ENCODE results near the gene SYNGR1. TPM values are rescaled to one million over a fixed set of nuclear protein-coding genes. Genes with fewer than 3 reads are reported as not detected.

SYNGR1 gene
- total and polyA plus RNA-seq, 2 experiments from 2014 or later = 30.9 to 37.0 TPM

DNA sequence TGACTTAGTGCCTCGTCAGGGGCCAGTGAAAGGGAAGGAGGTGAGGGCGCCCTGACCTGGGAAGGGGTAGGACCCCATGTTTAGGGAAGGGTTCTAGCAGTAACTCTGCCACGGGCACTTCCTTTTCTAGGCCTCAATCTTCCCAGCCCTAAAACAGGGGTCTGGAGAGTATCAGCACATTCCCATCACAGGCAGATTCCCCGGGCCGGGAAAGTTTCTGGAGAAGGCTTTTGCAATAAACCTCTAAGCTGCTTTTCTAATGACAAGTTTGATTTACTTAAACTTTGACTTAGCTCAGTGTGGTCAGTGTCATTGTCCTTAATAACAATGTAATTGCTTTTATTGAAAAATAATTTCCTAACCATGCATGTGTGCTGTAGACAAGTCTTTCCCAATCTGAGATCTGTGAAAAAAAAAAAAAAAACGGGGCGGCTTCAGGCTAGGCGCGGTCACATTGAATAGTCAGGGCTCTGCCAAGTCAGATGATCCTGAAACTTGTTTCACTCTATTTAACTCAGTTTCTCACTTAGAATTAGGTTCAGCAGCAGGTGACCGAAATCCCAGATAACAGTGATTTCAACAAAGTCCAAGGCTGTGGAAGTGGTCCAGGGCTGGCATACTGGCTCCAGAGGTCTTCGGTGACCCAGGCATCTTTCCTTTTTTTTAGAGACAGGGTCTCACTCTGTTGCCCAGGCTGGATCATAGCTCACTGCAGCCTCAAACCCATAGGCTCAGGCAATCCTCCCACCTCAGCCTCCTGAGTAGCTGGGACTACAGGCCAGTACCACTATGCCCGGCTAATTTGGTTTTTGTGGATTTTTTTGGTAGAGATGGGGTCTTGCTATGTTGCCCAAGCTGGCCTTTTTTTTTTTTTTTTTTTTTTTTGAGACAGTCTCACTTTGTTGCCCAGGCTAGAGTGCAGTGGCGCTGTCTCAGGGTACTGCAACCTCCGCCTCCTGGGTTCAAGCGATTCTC lies 30.3 kb downstream of the SYNGR1 start (continued):
- TF ChIP-seq, protein P1, sequence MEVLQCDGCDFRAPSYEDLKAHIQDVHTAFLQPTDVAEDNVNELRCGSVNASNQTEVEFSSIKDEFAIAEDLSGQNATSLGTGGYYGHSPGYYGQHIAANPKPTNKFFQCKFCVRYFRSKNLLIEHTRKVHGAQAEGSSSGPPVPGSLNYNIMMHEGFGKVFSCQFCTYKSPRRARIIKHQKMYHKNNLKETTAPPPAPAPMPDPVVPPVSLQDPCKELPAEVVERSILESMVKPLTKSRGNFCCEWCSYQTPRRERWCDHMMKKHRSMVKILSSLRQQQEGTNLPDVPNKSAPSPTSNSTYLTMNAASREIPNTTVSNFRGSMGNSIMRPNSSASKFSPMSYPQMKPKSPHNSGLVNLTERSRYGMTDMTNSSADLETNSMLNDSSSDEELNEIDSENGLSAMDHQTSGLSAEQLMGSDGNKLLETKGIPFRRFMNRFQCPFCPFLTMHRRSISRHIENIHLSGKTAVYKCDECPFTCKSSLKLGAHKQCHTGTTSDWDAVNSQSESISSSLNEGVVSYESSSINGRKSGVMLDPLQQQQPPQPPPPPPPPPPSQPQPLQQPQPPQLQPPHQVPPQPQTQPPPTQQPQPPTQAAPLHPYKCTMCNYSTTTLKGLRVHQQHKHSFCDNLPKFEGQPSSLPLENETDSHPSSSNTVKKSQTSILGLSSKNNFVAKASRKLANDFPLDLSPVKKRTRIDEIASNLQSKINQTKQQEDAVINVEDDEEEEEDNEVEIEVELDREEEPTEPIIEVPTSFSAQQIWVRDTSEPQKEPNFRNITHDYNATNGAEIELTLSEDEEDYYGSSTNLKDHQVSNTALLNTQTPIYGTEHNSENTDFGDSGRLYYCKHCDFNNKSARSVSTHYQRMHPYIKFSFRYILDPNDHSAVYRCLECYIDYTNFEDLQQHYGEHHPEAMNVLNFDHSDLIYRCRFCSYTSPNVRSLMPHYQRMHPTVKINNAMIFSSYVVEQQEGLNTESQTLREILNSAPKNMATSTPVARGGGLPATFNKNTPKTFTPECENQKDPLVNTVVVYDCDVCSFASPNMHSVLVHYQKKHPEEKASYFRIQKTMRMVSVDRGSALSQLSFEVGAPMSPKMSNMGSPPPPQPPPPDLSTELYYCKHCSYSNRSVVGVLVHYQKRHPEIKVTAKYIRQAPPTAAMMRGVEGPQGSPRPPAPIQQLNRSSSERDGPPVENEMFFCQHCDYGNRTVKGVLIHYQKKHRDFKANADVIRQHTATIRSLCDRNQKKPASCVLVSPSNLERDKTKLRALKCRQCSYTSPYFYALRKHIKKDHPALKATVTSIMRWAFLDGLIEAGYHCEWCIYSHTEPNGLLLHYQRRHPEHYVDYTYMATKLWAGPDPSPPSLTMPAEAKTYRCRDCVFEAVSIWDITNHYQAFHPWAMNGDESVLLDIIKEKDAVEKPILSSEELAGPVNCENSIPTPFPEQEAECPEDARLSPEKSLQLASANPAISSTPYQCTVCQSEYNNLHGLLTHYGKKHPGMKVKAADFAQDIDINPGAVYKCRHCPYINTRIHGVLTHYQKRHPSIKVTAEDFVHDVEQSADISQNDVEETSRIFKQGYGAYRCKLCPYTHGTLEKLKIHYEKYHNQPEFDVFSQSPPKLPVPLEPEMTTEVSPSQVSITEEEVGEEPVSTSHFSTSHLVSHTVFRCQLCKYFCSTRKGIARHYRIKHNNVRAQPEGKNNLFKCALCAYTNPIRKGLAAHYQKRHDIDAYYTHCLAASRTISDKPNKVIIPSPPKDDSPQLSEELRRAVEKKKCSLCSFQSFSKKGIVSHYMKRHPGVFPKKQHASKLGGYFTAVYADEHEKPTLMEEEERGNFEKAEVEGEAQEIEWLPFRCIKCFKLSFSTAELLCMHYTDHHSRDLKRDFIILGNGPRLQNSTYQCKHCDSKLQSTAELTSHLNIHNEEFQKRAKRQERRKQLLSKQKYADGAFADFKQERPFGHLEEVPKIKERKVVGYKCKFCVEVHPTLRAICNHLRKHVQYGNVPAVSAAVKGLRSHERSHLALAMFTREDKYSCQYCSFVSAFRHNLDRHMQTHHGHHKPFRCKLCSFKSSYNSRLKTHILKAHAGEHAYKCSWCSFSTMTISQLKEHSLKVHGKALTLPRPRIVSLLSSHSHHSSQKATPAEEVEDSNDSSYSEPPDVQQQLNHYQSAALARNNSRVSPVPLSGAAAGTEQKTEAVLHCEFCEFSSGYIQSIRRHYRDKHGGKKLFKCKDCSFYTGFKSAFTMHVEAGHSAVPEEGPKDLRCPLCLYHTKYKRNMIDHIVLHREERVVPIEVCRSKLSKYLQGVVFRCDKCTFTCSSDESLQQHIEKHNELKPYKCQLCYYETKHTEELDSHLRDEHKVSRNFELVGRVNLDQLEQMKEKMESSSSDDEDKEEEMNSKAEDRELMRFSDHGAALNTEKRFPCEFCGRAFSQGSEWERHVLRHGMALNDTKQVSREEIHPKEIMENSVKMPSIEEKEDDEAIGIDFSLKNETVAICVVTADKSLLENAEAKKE (CRISPR knock-in tag; IDR thresholded peaks at IDR 0.05) = no peak
- no peak for TF ChIP-seq POLR2AphosphoS5 (IDR thresholded peaks at IDR 0.05; ENCODE audit: low read depth)
- TF ChIP-seq, protein P2, sequence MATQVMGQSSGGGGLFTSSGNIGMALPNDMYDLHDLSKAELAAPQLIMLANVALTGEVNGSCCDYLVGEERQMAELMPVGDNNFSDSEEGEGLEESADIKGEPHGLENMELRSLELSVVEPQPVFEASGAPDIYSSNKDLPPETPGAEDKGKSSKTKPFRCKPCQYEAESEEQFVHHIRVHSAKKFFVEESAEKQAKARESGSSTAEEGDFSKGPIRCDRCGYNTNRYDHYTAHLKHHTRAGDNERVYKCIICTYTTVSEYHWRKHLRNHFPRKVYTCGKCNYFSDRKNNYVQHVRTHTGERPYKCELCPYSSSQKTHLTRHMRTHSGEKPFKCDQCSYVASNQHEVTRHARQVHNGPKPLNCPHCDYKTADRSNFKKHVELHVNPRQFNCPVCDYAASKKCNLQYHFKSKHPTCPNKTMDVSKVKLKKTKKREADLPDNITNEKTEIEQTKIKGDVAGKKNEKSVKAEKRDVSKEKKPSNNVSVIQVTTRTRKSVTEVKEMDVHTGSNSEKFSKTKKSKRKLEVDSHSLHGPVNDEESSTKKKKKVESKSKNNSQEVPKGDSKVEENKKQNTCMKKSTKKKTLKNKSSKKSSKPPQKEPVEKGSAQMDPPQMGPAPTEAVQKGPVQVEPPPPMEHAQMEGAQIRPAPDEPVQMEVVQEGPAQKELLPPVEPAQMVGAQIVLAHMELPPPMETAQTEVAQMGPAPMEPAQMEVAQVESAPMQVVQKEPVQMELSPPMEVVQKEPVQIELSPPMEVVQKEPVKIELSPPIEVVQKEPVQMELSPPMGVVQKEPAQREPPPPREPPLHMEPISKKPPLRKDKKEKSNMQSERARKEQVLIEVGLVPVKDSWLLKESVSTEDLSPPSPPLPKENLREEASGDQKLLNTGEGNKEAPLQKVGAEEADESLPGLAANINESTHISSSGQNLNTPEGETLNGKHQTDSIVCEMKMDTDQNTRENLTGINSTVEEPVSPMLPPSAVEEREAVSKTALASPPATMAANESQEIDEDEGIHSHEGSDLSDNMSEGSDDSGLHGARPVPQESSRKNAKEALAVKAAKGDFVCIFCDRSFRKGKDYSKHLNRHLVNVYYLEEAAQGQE (IDR thresholded peaks at IDR 0.05; ENCODE audit: unreplicated experiment) = no peak
- TF ChIP-seq ZNF331 (CRISPR knock-in tag; IDR thresholded peaks at IDR 0.05; ENCODE audit: low read depth) = no peak
